HEK293 (cell line): Measurements from ENCODE around the gene NTRK3.

Experiments used
- BCL11A ChIP-seq: fragments of 450-650 bp; formaldehyde crosslinking; IDR thresholded peaks from 2 replicates; pipeline ENCODE4 v1.5.1; 2016; ENCODE audit warnings: low read depth, missing biosample characterization, missing genetic modification characterization
- CTCF ChIP-seq: fragments of 450-650 bp; formaldehyde crosslinking; IDR thresholded peaks from 2 replicates; pipeline ENCODE4 v1.5.1; 2016; ENCODE audit warnings: missing biosample characterization, missing genetic modification characterization
- KLF1 ChIP-seq: fragments of 450-650 bp; formaldehyde crosslinking; IDR thresholded peaks from 2 replicates; pipeline ENCODE4 v1.5.1; 2016; ENCODE audit warnings: missing biosample characterization, missing genetic modification characterization
- PATZ1 ChIP-seq: fragments of 450-650 bp; formaldehyde crosslinking; IDR thresholded peaks from 2 replicates; pipeline ENCODE4 v1.5.1; 2016; ENCODE audit warnings: missing biosample characterization, missing genetic modification characterization
- TCF7L2 ChIP-seq: IDR thresholded peaks from 2 replicates; pipeline ENCODE4 v1.6.1; 2011; ENCODE audit warnings: low read depth, mild to moderate bottlenecking, inconsistent platforms, low read length, moderate library complexity, borderline replicate concordance
- YY1 ChIP-seq: fragments of 450-650 bp; formaldehyde crosslinking; IDR thresholded peaks from 2 replicates; pipeline ENCODE4 v1.5.1; 2018; ENCODE audit warnings: missing biosample characterization, missing genetic modification characterization
- ZBTB1 ChIP-seq: fragments of 450-650 bp; formaldehyde crosslinking; IDR thresholded peaks from 2 replicates; pipeline ENCODE4 v1.5.1; 2016; ENCODE audit warnings: missing biosample characterization, missing genetic modification characterization
- ZNF23 ChIP-seq: fragments of 450-650 bp; formaldehyde crosslinking; IDR thresholded peaks from 2 replicates; pipeline ENCODE4 v1.5.1; 2016; ENCODE audit warnings: missing biosample characterization, missing genetic modification characterization, borderline replicate concordance
- ZNF302 ChIP-seq: fragments of 450-650 bp; formaldehyde crosslinking; IDR thresholded peaks from 2 replicates; pipeline ENCODE4 v1.5.1; 2016; ENCODE audit warnings: missing biosample characterization, missing genetic modification characterization, low read depth
- ZNF398 ChIP-seq: fragments of 450-650 bp; formaldehyde crosslinking; IDR thresholded peaks from 2 replicates; pipeline ENCODE4 v1.5.1; 2017; ENCODE audit warnings: missing biosample characterization, missing genetic modification characterization
- ZNF416 ChIP-seq: fragments of 450-650 bp; formaldehyde crosslinking; IDR thresholded peaks from 2 replicates; pipeline ENCODE4 v1.5.1; 2016; ENCODE audit warnings: missing biosample characterization, missing genetic modification characterization
- ZNF449 ChIP-seq: fragments of 450-650 bp; formaldehyde crosslinking; IDR thresholded peaks from 2 replicates; pipeline ENCODE4 v1.5.1; 2017; ENCODE audit warnings: missing biosample characterization, mild to moderate bottlenecking, missing genetic modification characterization, moderate library complexity
- ZNF521 ChIP-seq: fragments of 450-650 bp; formaldehyde crosslinking; IDR thresholded peaks from 2 replicates; pipeline ENCODE4 v1.5.1; 2017; ENCODE audit warnings: missing biosample characterization, mild to moderate bottlenecking, missing genetic modification characterization

GRCh38 chr15:88139936-88140335 is 116.6 kb downstream of the NTRK3 start:
- no peak for TF ChIP-seq YY1 (tag by site-specific recombination)
- no peak for TF ChIP-seq PATZ1 (tag by site-specific recombination)
- no peak for TF ChIP-seq ZNF302 (tag by site-specific recombination)
- TF ChIP-seq ZNF449 (tag by site-specific recombination): no peak
- no peak for TF ChIP-seq TCF7L2
- TF ChIP-seq CTCF (tag by site-specific recombination): no peak
- TF ChIP-seq KLF1 (tag by site-specific recombination): no peak
- TF ChIP-seq ZNF416 (tag by site-specific recombination): no peak
- TF ChIP-seq ZBTB1 (tag by site-specific recombination): no peak
- TF ChIP-seq BCL11A (tag by site-specific recombination): no peak
- no peak for TF ChIP-seq ZNF23 (tag by site-specific recombination)
- no peak for TF ChIP-seq ZNF398
- TF ChIP-seq ZNF521 (tag by site-specific recombination): no peak
